SH-SY5Y (cell line): Measurements from ENCODE around the gene KRT37.

Source experiments
- GATA2 ChIP-seq: IDR thresholded peaks from 2 replicates; pipeline ENCODE4 v1.6.1; 2011; ENCODE audit warnings: mild to moderate bottlenecking, low read depth, low read length
- GATA3 ChIP-seq: IDR thresholded peaks from 2 replicates; pipeline ENCODE4 v1.6.1; 2011; ENCODE audit warnings: low read depth, mild to moderate bottlenecking, low read length, moderate library complexity

- no peak for TF ChIP-seq GATA2
- no peak for TF ChIP-seq GATA3
Measured at GRCh38 chr17:41404024-41404671, 20.2 kb downstream of the KRT37 start.
